Vagina (tissue), 2 donors: ENCODE data around the gene S100A2.
"Not testable (repeated sequence)": the region's sequence is repeated elsewhere in the genome, so short reads cannot be mapped to it uniquely, and the experiment has no call there.

Source experiments
- CTCF ChIP-seq, 3 experiments: fragments of 450-650 bp in 2 of 3; fragments of 200-600 bp in 1 of 3; sonication (generic) in 1 of 3; IDR thresholded peaks; one replicate each; pipeline ENCODE4 v1.5.1; 2017 to 2019; ENCODE audit warnings: antibody characterized with exemption in 3 of 3, mild to moderate bottlenecking in 2 of 3, moderate library complexity in 2 of 3
- POLR2A ChIP-seq, 2 donors: fragments of 450-650 bp; IDR thresholded peaks; one replicate each; pipeline ENCODE4 v1.6.1; 2017; ENCODE audit warnings: antibody characterized with exemption in 2 of 2, mild to moderate bottlenecking in 2 of 2, moderate library complexity in 2 of 2

- not testable (repeated sequence) for TF ChIP-seq CTCF, POLR2A (IDR thresholded peaks at IDR 0.05)
Observed at GRCh38 chr1:153575497-153575896, 9.9 kb upstream of the S100A2 start.
